Mesendoderm (in vitro differentiated cells): ENCODE data around the gene CD19.

Experiments used
- DNase-seq: peaks from one replicate; pipeline ENCODE4 v3.0.0; 2013
- H2AK5ac ChIP-seq: 2 replicates; pipeline ENCODE4 v1.6.1; 2013; ENCODE audit warnings: low read length, inconsistent platforms
- H2BK120ac ChIP-seq: 2 replicates; pipeline ENCODE4 v1.6.1; 2013; ENCODE audit warnings: low read depth, mild to moderate bottlenecking, low read length, moderate library complexity, mixed read lengths
- H2BK15ac ChIP-seq: replicated peaks from 2 replicates; pipeline ENCODE4 v1.6.1; 2013; ENCODE audit warnings: low read depth, mild to moderate bottlenecking, moderate library complexity
- H2BK5ac ChIP-seq: 2 replicates; pipeline ENCODE4 v1.6.1; 2013; ENCODE audit warnings: low read length, inconsistent platforms
- H3K18ac ChIP-seq: 2 replicates; pipeline ENCODE4 v1.6.1; 2013; ENCODE audit warnings: mild to moderate bottlenecking, low read length, mixed read lengths
- H3K23ac ChIP-seq: one replicate; pipeline ENCODE4 v1.6.1; 2013; ENCODE audit warnings: low read length
- H3K27ac ChIP-seq: 2 replicates; pipeline ENCODE4 v1.5.1; 2013; ENCODE audit warnings: low read depth, mild to moderate bottlenecking, inconsistent platforms, low read length, moderate library complexity
- H3K27me3 ChIP-seq: 2 replicates; pipeline ENCODE4 v1.6.1; 2013; ENCODE audit warnings: low read length, control low read depth, mild to moderate bottlenecking, inconsistent platforms; ENCODE audit not compliant: insufficient read depth, poor library complexity
- H3K36me3 ChIP-seq: 2 replicates; pipeline ENCODE4 v1.6.1; 2013; ENCODE audit warnings: low read length, inconsistent platforms; ENCODE audit not compliant: control insufficient read depth, insufficient read depth
- H3K4ac ChIP-seq: one replicate; pipeline ENCODE4 v1.6.1; 2013; ENCODE audit warnings: low read depth, mild to moderate bottlenecking, low read length, moderate library complexity
- H3K4me1 ChIP-seq: 2 replicates; pipeline ENCODE4 v1.6.1; 2013; ENCODE audit warnings: low read depth, low read length, inconsistent platforms; ENCODE audit not compliant: control insufficient read depth
- H3K4me2 ChIP-seq: 2 replicates; pipeline ENCODE4 v1.6.1; 2013; ENCODE audit warnings: low read length
- H3K4me3 ChIP-seq: 2 replicates; pipeline ENCODE4 v1.5.1; 2013; ENCODE audit warnings: mild to moderate bottlenecking, low read length
- H3K56ac ChIP-seq: one replicate; pipeline ENCODE4 v1.6.1; 2013; ENCODE audit warnings: low read length
- H3K79me1 ChIP-seq: 2 replicates; pipeline ENCODE4 v1.6.1; 2013; ENCODE audit warnings: low read length, inconsistent platforms
- H3K79me2 ChIP-seq: 2 replicates; pipeline ENCODE4 v1.6.1; 2013; ENCODE audit warnings: mild to moderate bottlenecking, low read length; ENCODE audit not compliant: control insufficient read depth, insufficient read depth
- H3K9ac ChIP-seq: 2 replicates; pipeline ENCODE4 v1.6.1; 2013; ENCODE audit warnings: low read length, inconsistent platforms
- H4K5ac ChIP-seq: one replicate; pipeline ENCODE4 v1.6.1; 2013; ENCODE audit warnings: low read length
- H4K8ac ChIP-seq: one replicate; pipeline ENCODE4 v1.6.1; 2013; ENCODE audit warnings: low read depth, mild to moderate bottlenecking, control low read depth, low read length, moderate library complexity
- WGBS: extraction: QIAGEN DNeasy Blood & Tissue Kit; methylation state at CpG from one replicate; pipeline ENCODE4 v1.1.7; 2013; ENCODE audit warnings: low lambda C conversion rate, missing lambda C conversion rate; ENCODE audit not compliant: insufficient coverage; ENCODE audit errors: extremely low coverage; 5-methylcytosine and 5-hydroxymethylcytosine counted together

Gene CD19

DNA sequence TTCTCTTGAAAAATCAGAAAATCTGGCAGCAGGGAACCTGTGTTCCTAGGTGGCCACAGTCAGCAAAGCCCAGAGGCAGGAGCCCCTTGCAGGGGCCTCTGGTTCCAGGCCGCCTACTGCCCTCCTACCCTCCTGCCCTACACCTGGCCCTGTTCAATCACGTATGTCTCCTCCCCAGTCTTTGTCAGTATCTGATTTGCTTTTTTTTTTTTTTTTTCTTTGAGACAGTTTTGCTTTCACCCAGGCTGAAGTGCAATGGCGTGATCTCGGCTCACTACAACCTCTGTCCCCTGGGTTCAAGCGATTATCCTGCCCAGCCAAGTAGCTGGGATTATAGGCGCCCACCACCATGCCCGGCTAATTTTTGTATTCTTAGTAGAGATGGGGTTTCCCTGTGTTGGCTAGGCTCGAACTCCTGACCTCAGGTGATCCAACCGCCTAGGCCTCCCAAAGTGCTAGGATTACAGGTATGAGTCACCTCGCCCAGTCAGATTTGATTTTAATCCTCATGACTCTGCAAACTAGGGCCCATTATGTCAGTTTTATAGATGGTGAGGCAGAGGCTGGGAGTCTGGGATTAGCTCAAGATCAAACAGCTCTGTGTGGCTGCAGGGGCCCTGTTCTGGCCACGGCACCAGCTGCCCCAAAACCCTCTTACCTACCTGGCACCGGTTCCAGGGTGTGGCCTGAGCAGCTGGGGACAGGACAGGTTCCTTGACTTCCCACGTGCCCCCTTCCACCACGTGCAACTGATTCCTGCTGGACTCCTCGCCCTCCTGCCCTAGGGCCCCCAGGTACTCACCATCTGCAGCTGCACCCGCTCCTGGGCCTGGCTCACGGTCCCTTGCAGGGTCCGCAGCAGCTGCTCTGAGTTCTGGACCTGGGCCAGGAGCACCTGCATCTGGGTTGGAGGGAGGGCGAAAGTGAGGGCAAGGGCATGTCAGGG is 21.4 kb upstream of the CD19 start:
- Histone ChIP-seq H3K23ac (no peak overlapping the region), H2BK120ac (no peak overlapping the region), H4K5ac (no peak overlapping the region), H3K36me3 (no peaks in the 10 kb centered on the region), H3K4me3 (no peak overlapping the region), H2BK15ac (no peak overlapping the region), H4K8ac (no peak overlapping the region), H3K4me2 (no peak overlapping the region), H3K27me3 (no peaks in the 10 kb centered on the region), H2BK5ac (no peak overlapping the region), H3K4ac (no peak overlapping the region), H3K79me1 (no peaks in the 10 kb centered on the region), H3K56ac (no peak overlapping the region), H3K79me2 (no peaks in the 10 kb centered on the region), H3K4me1 (no peaks in the 10 kb centered on the region), H3K27ac (no peak overlapping the region), H3K18ac (no peak overlapping the region), H2AK5ac (no peak overlapping the region), H3K9ac (no peak overlapping the region)
- DNase-seq, result peak; percentile 9
- no CpG with 5 or more reads among the region's 19 CpGs for WGBS

DNA sequence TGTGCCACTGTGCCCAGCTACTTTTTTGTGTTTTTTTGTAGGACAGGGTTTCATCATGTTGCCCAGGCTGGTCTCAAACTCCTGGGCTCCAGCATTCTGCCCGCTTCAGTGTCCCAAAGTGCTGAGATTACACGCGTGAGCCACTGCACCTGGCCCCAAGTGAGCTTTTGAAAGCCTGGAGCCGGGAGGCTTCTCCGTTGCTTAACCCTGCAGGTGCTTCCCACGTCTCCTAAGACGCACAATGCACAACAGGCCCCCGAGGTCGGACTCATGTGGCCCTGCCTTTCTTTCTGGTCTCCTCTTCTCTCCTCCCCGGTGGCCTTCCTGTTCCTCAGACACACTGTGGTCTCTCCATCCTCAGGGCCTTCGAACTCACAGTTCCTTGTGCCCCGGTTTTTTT is 19.2 kb upstream of the CD19 start:
- no peaks in the 10 kb centered on the region for H3K79me2 ChIP-seq
- H3K79me1 ChIP-seq, result no peaks in the 10 kb centered on the region
- H3K4me2 ChIP-seq, result no peak overlapping the region
- H3K36me3 ChIP-seq, result no peaks in the 10 kb centered on the region
- H3K4me3 ChIP-seq, result no peak overlapping the region
- no peaks in the 10 kb centered on the region for H3K4me1 ChIP-seq
- H2BK5ac ChIP-seq, result no peak overlapping the region
- no peak overlapping the region for H3K18ac ChIP-seq
- no CpG with 5 or more reads among the region's 12 CpGs for WGBS
- no peak overlapping the region for H4K8ac ChIP-seq
- no peak overlapping the region for H3K27ac ChIP-seq
- no peak overlapping the region for H3K56ac ChIP-seq
- no peak overlapping the region for H3K9ac ChIP-seq
- H2BK15ac ChIP-seq, result no peak overlapping the region
- no peak for DNase-seq
- no peak overlapping the region for H4K5ac ChIP-seq
- H3K23ac ChIP-seq, result no peak overlapping the region
- H3K4ac ChIP-seq, result no peak overlapping the region
- H2AK5ac ChIP-seq, result no peak overlapping the region
- H3K27me3 ChIP-seq, result no peaks in the 10 kb centered on the region
- H2BK120ac ChIP-seq, result no peak overlapping the region

DNA sequence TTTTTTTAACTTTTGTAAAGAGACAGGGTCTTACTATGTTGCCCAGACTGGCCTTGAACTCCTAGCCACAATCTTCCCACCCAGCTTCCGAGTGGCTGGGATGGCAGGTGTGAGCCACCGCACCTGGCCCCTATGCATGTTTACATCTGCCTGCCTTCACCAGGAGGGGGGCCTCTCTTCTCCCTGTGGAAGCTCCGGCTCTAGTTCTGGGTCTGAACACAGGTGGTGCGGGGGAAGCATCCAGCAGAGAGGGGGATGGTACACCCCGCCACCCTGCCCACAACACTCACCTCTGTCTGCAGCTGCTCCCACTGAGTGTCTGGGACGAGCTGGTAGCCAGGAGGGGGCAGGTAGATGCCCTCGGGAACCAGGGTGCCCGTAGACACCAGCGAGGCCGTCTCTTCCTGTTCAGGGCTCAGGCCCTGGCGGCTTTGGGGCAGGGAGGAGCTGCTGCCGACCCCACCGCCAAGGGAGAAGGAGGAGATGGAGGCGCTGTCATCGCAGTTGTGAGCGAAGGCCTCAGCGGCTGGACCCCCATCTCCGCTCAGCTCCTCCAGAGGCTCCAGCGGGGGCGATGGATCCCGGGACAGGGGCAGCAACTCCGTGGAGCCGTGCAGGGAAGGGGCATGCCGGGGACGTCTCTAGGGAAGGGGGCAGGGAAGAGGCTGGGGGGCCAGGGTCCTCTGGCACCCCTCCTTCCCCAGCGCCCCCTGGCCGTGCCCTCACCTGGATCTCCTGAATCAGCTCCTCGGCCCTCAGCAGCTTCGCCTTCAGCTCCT is 17.6 kb upstream of the CD19 start:
- DNase-seq, result no peak
- H3K23ac ChIP-seq, result no peak overlapping the region
- H3K27ac ChIP-seq, result no peak overlapping the region
- no peak overlapping the region for H3K4me3 ChIP-seq
- no peaks in the 10 kb centered on the region for H3K4me1 ChIP-seq
- H3K4me2 ChIP-seq, result no peak overlapping the region
- no peaks in the 10 kb centered on the region for H3K79me1 ChIP-seq
- no peak overlapping the region for H4K8ac ChIP-seq
- no peaks in the 10 kb centered on the region for H3K27me3 ChIP-seq
- no peaks in the 10 kb centered on the region for H3K36me3 ChIP-seq
- H2BK5ac ChIP-seq, result no peak overlapping the region
- H2AK5ac ChIP-seq, result no peak overlapping the region
- no peak overlapping the region for H2BK120ac ChIP-seq
- no peaks in the 10 kb centered on the region for H3K79me2 ChIP-seq
- no peak overlapping the region for H4K5ac ChIP-seq
- no peak overlapping the region for H2BK15ac ChIP-seq
- whole genome bisulfite sequencing, result no CpG with 5 or more reads among the region's 29 CpGs
- H3K18ac ChIP-seq, result no peak overlapping the region
- no peak overlapping the region for H3K4ac ChIP-seq
- no peak overlapping the region for H3K9ac ChIP-seq
- H3K56ac ChIP-seq, result no peak overlapping the region

DNA sequence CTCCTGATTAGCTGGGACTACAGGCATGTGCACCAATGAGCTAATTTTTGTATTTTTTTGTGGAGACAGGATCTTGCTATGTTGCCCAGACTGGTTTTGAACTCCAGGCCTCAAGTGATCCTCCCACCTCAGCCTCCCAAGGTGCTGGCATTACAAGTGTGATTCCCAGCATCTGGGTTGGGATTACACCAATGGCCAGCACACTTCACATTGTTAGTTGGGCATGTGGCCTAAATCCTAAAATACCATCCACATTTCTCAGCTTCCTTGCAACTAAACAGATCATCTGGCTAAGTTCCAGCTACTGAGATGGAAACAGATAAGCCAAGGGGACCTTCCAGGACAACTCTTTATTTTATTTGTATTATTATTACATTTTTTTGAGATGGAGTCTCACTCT is 16.6 kb upstream of the CD19 start:
- no peak overlapping the region for H4K5ac ChIP-seq
- H3K27me3 ChIP-seq, result no peaks in the 10 kb centered on the region
- no peak overlapping the region for H3K56ac ChIP-seq
- H2BK15ac ChIP-seq, result no peak overlapping the region
- no peak overlapping the region for H3K4ac ChIP-seq
- H3K4me3 ChIP-seq, result no peak overlapping the region
- H2AK5ac ChIP-seq, result no peak overlapping the region
- no peak overlapping the region for H4K8ac ChIP-seq
- no peak for DNase-seq
- H3K18ac ChIP-seq, result no peak overlapping the region
- no peak overlapping the region for H3K23ac ChIP-seq
- H3K79me1 ChIP-seq, result no peaks in the 10 kb centered on the region
- H2BK5ac ChIP-seq, result no peak overlapping the region
- H3K79me2 ChIP-seq, result no peaks in the 10 kb centered on the region
- no peaks in the 10 kb centered on the region for H3K4me1 ChIP-seq
- H3K4me2 ChIP-seq, result no peak overlapping the region
- no peak overlapping the region for H3K9ac ChIP-seq
- no peak overlapping the region for H2BK120ac ChIP-seq
- H3K27ac ChIP-seq, result no peak overlapping the region
- H3K36me3 ChIP-seq, result no peaks in the 10 kb centered on the region

DNA sequence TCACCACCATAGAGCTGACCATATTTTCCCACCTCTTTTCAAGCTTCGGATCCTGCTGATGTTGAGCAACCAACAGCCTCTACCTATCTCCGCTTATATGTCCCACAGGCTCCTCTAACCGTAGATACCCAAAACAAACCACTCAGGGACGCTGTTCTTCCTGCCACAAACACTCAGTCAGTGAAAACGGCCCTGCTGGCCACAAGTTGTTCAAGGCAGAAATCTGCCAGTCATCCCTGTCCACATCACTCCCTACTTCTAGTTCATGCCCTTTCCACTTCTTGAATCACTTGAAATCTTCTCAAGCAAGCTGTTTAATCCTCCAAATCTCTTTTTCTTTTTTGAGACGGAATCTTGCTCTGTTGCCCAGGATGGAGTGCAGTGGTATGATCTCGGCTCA is 14.7 kb upstream of the CD19 start:
- no peak overlapping the region for H3K4me3 ChIP-seq
- H3K4ac ChIP-seq, result no peak overlapping the region
- H4K5ac ChIP-seq, result no peak overlapping the region
- no peak overlapping the region for H3K27ac ChIP-seq
- no peak overlapping the region for H2BK15ac ChIP-seq
- no peaks in the 10 kb centered on the region for H3K79me1 ChIP-seq
- no peak overlapping the region for H2BK120ac ChIP-seq
- H2BK5ac ChIP-seq, result no peak overlapping the region
- no peaks in the 10 kb centered on the region for H3K36me3 ChIP-seq
- no CpG with 5 or more reads among the region's 7 CpGs for WGBS
- H4K8ac ChIP-seq, result no peak overlapping the region
- H3K79me2 ChIP-seq, result no peaks in the 10 kb centered on the region
- no peaks in the 10 kb centered on the region for H3K4me1 ChIP-seq
- H3K18ac ChIP-seq, result no peak overlapping the region
- DNase-seq, result no peak
- H2AK5ac ChIP-seq, result no peak overlapping the region
- no peak overlapping the region for H3K4me2 ChIP-seq
- H3K56ac ChIP-seq, result no peak overlapping the region
- H3K23ac ChIP-seq, result no peak overlapping the region
- H3K9ac ChIP-seq, result no peak overlapping the region
- H3K27me3 ChIP-seq, result no peaks in the 10 kb centered on the region
